SJCRH30 (cell line): ENCODE results near the gene TTC39B. TPM values are rescaled to one million over a fixed set of nuclear protein-coding genes. Genes with fewer than 3 reads are reported as not detected.
"Not testable (repeated sequence)": the region's sequence is repeated elsewhere in the genome, so short reads cannot be mapped to it uniquely, and the experiment has no call there.

Experiments
- DNase-seq, 2 experiments: peaks; one replicate each; pipeline ENCODE4 v3.0.0-alpha.2; 2015 to 2020
- H3K27ac ChIP-seq: fragments of 250-450 bp; sonication (Bioruptor Pico); 2 replicates; pipeline ENCODE4 v1.5.1; 2020; ENCODE audit warnings: mild to moderate bottlenecking, moderate library complexity
- H3K27me3 ChIP-seq: fragments of 250-450 bp; sonication (Bioruptor Pico); 2 replicates; pipeline ENCODE4 v1.5.1; 2020; ENCODE audit warnings: mild to moderate bottlenecking, moderate library complexity
- H3K36me3 ChIP-seq: fragments of 250-450 bp; sonication (Bioruptor Pico); 2 replicates; pipeline ENCODE4 v1.5.1; 2020; ENCODE audit warnings: mild to moderate bottlenecking, moderate library complexity
- H3K4me1 ChIP-seq: fragments of 250-450 bp; sonication (Bioruptor Pico); 2 replicates; pipeline ENCODE4 v1.5.1; 2020; ENCODE audit warnings: mild to moderate bottlenecking, moderate library complexity
- H3K4me3 ChIP-seq: fragments of 250-450 bp; sonication (Bioruptor Pico); 2 replicates; pipeline ENCODE4 v1.5.1; 2020; ENCODE audit warnings: mild to moderate bottlenecking, moderate library complexity
- H3K9me3 ChIP-seq: fragments of 250-450 bp; sonication (Bioruptor Pico); replicated peaks from 2 replicates; pipeline ENCODE4 v1.5.1; 2020; ENCODE audit warnings: mild to moderate bottlenecking, moderate library complexity
- total RNA-seq: library from RNA; depleted of rRNA; stranded (reverse); fragments of >200 nt; shearing (Covaris generic); gene quantifications from 2 replicates; pipeline ENCODE4 v1.2.3, GENCODE V29; 2014

The TTC39B gene
- total RNA-seq, 1 experiment from 2014 or later = 2.2 TPM

DNA sequence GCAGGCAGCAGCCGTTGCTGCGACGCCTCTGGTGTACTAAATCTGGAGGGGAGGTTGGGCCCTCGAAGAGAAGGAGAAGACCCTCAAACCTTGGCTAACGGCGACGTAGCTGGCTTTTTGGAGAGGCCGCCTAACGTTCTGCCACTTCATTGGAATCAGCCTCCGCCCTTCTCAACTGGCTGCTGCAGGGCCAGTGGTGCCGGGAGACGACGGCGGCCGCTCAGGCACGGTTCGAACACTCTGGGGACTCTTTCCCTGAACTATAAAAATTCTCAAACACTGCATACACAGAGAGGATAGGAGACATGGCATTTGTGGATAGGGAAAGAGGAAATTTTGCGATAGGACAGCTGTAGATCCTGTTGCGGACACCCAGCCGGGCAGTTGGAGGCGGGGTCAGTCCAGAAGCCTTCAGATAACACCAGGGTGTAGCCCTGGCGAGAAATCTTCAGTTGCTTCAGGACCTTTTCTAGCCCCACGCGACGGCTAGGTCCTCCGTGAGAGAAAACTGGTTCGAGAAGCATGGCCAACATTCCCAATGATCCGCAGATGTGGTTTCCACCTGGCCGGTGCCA is 74.2 kb downstream of the TTC39B start:
- not testable (repeated sequence) for H3K36me3 ChIP-seq, H3K27ac ChIP-seq, H3K4me1 ChIP-seq, H3K9me3 ChIP-seq, H3K4me3 ChIP-seq, H3K27me3 ChIP-seq
- DNase-seq = peak; percentile 34

DNA sequence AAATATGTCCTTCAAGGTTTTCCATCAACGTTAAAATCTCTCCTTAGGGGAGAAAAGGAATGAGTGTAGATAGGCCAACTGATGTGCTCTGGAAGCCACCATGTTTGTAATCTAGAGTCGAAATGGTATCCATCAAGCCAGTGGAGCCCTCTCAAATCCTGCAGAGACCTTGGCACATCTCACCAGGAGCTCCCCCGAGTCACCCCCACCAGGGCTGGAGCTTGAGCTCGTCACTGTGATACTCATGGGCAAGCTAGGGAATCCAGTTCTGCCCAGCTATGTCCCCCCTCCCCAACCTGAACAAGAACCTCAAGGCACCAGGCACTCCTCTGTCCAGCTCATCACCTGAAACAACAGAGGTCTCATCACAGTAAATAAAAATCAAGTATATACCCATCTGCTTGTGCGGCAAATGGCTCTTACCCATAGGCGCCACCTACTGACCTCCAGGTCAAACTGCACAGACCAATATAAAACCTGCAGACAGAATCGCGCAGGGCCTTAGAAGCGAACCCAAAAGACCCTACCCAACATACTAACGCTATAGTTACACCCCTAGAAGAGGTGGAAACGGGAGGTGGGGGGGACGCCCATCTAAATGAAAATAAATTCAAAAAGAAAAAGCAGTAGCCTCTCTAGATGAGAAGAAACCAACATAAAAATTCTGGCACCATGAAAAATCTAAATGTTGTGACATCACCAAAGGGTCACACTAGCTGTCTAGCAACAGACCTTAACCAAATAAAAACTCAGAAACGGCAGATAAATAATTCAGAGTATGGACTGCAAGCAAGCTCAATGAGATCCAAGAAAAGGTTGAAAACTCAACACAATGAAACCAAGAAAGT is 75.0 kb downstream of the TTC39B start:
- Histone ChIP-seq H3K27me3 (no peaks in the 10 kb centered on the region), H3K36me3 (no peaks in the 10 kb centered on the region), H3K4me1 (no peaks in the 10 kb centered on the region), H3K9me3 (no peaks in the 10 kb centered on the region; the same call in 1 of the 2 replicates), H3K27ac (no peak overlapping the region), H3K4me3 (no peak overlapping the region)
- peak; percentile 12 to 45 for DNase-seq

DNA sequence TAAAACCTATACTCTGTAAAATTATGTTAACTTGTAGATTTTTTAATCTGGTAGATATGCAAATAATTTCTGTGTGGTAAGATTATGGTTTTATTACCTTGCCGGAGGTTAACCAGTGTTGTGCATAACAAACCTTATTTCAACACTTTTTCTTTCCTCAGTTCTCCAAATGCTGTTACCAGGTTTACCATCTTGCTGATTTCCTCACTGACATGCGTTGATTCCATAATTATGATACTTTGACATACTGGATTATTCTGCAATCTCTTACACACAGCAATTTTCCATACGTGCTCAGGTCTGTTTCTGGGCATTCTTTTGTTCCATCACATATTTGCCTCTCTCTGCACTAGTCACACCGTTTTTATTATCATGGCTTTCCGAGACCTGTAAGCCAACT is 77.6 kb downstream of the TTC39B start:
- Histone ChIP-seq H3K36me3 (no peaks in the 10 kb centered on the region), H3K4me3 (no peak overlapping the region), H3K27me3 (no peaks in the 10 kb centered on the region), H3K9me3 (no peaks in the 10 kb centered on the region; the same call in 1 of the 2 replicates), H3K4me1 (no peaks in the 10 kb centered on the region), H3K27ac (no peak overlapping the region)
- no peak for DNase-seq

DNA sequence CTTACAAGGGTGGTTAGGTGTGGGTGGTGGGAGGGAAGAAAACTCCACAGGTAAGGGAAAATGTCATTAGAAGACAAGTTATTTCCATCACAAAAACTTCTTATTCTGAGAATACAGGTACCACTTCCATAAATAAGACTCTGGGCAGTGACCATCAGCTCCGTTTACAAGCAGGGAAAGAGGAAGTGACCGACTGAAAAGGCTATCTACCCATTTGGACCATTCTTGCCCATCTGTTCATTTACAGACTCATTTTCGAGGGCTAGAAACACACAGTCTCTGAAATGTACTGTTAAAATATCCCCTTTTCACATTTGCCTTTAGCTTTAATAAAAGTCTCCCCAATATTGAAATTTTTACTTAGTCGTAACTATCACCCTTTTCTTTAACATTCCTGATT is 79.5 kb downstream of the TTC39B start:
- no peak overlapping the region for H3K4me3 ChIP-seq
- DNase-seq = no peak
- no peaks in the 10 kb centered on the region; the same call in 1 of the 2 replicates for H3K9me3 ChIP-seq
- no peak overlapping the region for H3K27ac ChIP-seq
- no peaks in the 10 kb centered on the region for H3K36me3 ChIP-seq
- no peaks in the 10 kb centered on the region for H3K4me1 ChIP-seq
- no peaks in the 10 kb centered on the region for H3K27me3 ChIP-seq

DNA sequence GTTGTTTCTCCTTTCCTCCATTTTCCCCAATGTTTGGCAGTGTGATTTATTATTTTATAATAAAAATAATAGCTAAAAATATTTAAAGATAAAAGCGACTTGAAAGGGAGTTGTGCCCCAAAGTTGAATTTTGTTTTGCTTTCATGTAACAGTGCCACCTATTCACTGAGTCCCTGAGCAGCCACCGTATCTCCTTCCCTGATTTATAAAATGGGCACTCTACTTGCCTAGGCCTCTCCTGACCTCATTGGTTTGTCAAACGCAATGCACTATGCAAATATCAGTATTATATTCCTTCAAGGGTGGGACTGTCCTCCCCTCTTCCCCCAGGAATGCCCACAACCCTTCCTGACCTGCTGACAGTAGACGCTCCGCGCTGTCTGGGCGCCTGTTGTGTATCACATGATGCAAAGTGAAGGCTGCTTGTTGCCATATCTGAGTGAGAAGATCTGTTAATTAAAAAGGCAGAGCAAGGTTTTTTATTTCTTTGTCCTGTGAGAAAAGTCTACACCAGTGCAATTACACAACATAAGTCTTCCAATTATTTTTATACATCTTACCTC is 81.4 kb downstream of the TTC39B start:
- Histone ChIP-seq H3K36me3 (no peaks in the 10 kb centered on the region), H3K27ac (no peak overlapping the region), H3K9me3 (no peaks in the 10 kb centered on the region; the same call in 1 of the 2 replicates), H3K27me3 (no peaks in the 10 kb centered on the region), H3K4me3 (no peak overlapping the region), H3K4me1 (no peaks in the 10 kb centered on the region)
- DNase-seq = no peak

- H3K27ac ChIP-seq = no peak overlapping the region
- H3K27me3 ChIP-seq = no peaks in the 10 kb centered on the region
- H3K4me1 ChIP-seq = no peaks in the 10 kb centered on the region
- H3K36me3 ChIP-seq = no peaks in the 10 kb centered on the region
- no peak overlapping the region for H3K4me3 ChIP-seq
- H3K9me3 ChIP-seq = no peaks in the 10 kb centered on the region
- no peak for DNase-seq
Measured at GRCh38 chr9:15222313-15222712, 84.7 kb downstream of the TTC39B start.

DNA sequence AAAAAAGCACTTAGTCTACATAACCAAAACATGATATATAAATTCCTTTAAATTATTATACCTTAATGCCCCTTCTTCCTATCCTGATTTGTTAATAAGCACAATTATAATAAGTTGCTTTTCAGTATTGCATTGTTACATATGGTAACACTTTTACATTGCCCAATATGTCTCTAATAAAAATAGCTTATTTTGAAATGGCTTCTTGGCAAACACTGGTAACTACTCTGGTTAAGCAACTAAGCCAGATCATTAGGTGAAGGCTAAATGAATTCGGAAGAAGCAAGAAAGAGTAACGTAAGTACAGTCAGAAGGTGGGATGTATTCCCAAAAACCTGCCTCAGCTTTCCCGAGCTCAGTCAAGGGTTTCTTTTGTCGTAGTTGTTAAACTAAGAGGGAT is 85.3 kb downstream of the TTC39B start:
- DNase-seq = no peak
- no peaks in the 10 kb centered on the region for H3K27me3 ChIP-seq
- H3K9me3 ChIP-seq = no peaks in the 10 kb centered on the region
- H3K36me3 ChIP-seq = no peaks in the 10 kb centered on the region
- no peaks in the 10 kb centered on the region for H3K4me1 ChIP-seq
- H3K4me3 ChIP-seq = no peak overlapping the region
- no peak overlapping the region for H3K27ac ChIP-seq

GRCh38 chr9:15220658-15221318 is 86.2 kb downstream of the TTC39B start:
- DNase-seq = no peak
- Histone ChIP-seq H3K4me3 (no peak overlapping the region), H3K27ac (no peak overlapping the region), H3K27me3 (no peaks in the 10 kb centered on the region), H3K36me3 (no peaks in the 10 kb centered on the region), H3K4me1 (no peaks in the 10 kb centered on the region), H3K9me3 (no peaks in the 10 kb centered on the region)

DNA sequence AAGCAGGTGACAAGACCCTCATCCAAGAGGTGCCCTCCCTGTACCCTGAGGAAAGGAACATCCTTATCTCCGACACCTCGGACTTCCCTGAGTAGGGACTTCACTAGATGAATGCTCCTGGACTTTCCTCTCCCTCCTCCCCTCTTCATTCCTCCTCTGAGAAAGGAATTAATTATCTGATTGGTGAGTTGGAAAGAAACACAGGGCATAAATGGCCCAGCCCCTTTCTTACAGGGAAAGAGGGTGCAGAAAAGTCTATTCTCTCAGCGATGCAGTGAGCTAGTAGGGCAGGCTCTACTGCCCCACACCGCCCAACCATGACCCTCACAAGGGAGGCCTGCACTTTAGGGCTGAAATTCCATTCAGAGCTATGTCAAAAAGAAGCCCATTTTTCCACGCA is 87.5 kb downstream of the TTC39B start:
- Histone ChIP-seq H3K27ac (no peak overlapping the region), H3K36me3 (no peaks in the 10 kb centered on the region), H3K9me3 (no peaks in the 10 kb centered on the region), H3K4me1 (no peaks in the 10 kb centered on the region), H3K27me3 (no peaks in the 10 kb centered on the region), H3K4me3 (no peak overlapping the region)
- no peak for DNase-seq

- no peak for DNase-seq
- Histone ChIP-seq H3K27ac (no peak overlapping the region), H3K36me3 (no peaks in the 10 kb centered on the region)
Measured at GRCh38 chr9:15218994-15219393, 88.0 kb downstream of the TTC39B start.

GRCh38 chr9:15213249-15213648 is 93.8 kb downstream of the TTC39B start:
- H3K36me3 ChIP-seq = no peaks in the 10 kb centered on the region
- no peaks in the 10 kb centered on the region for H3K9me3 ChIP-seq
- no peaks in the 10 kb centered on the region for H3K4me1 ChIP-seq
- no peak overlapping the region for H3K27ac ChIP-seq
- DNase-seq = no peak
- no peak overlapping the region for H3K4me3 ChIP-seq
- no peaks in the 10 kb centered on the region for H3K27me3 ChIP-seq

More at GRCh38 chr9:15218994-15219393, 88.0 kb downstream of the TTC39B start:
- H3K9me3 ChIP-seq = no peaks in the 10 kb centered on the region
- H3K27me3 ChIP-seq = no peaks in the 10 kb centered on the region
- H3K4me3 ChIP-seq = no peak overlapping the region
- H3K4me1 ChIP-seq = no peaks in the 10 kb centered on the region

DNA sequence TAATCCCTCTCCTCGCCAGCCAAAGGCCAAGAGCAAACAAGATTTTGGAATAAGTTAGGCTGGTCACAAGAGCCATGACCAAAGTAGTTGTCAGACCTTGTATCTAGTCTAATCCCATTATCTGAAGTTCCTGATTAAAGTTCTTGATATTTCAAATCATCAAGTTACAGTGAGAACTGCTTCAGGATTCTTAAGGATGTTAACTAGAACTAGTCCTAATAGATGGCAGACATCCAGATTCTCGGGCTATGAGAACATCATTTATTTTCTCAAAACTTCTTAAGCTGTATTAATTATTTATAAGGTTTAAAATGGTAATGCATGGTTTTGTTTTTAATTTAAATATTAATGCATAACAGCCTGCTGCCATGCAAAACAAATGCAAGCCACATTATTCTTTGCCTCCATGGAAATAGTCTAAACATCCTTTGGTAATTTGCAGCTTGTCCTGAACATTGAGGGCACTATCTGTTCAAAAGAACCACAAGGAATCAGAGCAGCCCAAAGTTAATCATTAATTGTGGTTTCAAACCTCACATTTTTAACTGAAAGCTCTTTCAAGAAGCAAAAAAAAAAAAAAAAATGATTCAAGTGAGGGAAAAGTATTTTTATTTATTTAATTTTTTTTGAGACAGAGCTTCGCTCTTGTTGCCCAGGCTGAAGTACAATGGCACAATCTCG is 95.1 kb downstream of the TTC39B start:
- H3K36me3 ChIP-seq = no peaks in the 10 kb centered on the region
- H3K27ac ChIP-seq = no peak overlapping the region
- no peaks in the 10 kb centered on the region for H3K4me1 ChIP-seq
- H3K27me3 ChIP-seq = no peaks in the 10 kb centered on the region
- H3K4me3 ChIP-seq = no peak overlapping the region
- H3K9me3 ChIP-seq = no peaks in the 10 kb centered on the region
- DNase-seq = no peak

- no peaks in the 10 kb centered on the region for H3K9me3 ChIP-seq
- H3K27ac ChIP-seq = no peak overlapping the region
- H3K27me3 ChIP-seq = no peaks in the 10 kb centered on the region
- H3K4me1 ChIP-seq = no peaks in the 10 kb centered on the region
- no peak overlapping the region for H3K4me3 ChIP-seq
- DNase-seq = peak; percentile 56 to 74
- H3K36me3 ChIP-seq = no peaks in the 10 kb centered on the region
Measured at GRCh38 chr9:15211160-15211814, 95.7 kb downstream of the TTC39B start.
